Measurements from ENCODE around the gene RGS12.

The RGS12 gene

GRCh38 chr4:3292571-3293400 is at the start of gene RGS12:
TSS of gene RGS12 (plus strand) at chr4:3293021. CDS start at chr4:3316171, 23,150 bp downstream.
- FAIRE-seq (peak; percentile 83), DNase-seq (ENCODE audit: insufficient read length, low spot score) (peak; percentile 99)

DNA sequence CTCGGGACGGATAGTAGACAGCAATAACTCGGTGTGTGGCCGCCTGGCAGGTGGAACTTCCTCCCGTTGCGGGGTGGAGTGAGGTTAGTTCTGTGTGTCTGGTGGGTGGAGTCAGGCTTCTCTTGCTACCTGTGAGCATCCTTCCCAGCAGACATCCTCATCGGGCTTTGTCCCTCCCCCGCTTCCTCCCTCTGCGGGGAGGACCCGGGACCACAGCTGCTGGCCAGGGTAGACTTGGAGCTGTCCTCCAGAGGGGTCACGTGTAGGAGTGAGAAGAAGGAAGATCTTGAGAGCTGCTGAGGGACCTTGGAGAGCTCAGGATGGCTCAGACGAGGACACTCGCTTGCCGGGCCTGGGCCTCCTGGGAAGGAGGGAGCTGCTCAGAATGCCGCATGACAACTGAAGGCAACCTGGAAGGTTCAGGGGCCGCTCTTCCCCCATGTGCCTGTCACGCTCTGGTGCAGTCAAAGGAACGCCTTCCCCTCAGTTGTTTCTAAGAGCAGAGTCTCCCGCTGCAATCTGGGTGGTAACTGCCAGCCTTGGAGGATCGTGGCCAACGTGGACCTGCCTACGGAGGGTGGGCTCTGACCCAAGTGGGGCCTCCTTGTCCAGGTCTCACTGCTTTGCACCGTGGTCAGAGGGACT is 49.6 kb upstream of the RGS12 start:
- DNase-seq (ENCODE audit: insufficient read length, low spot score) (no peak), FAIRE-seq (no peak)

GRCh38 chr4:3244002-3244401 is 48.8 kb upstream of the RGS12 start:
- no peak for FAIRE-seq
- no peak for DNase-seq (ENCODE audit: insufficient read length, low spot score)

GRCh38 chr4:3244747-3245146 is 48.1 kb upstream of the RGS12 start:
- no peak for FAIRE-seq
- DNase-seq (ENCODE audit: insufficient read length, low spot score), result no peak

- FAIRE-seq (no peak), DNase-seq (ENCODE audit: insufficient read length, low spot score) (no peak)
These were observed 47.1 kb upstream of the RGS12 start for GRCh38 chr4:3245676-3246075.

- FAIRE-seq (no peak), DNase-seq (ENCODE audit: insufficient read length, low spot score) (no peak)
These were observed 46.1 kb upstream of the RGS12 start for GRCh38 chr4:3246458-3247398.

DNA sequence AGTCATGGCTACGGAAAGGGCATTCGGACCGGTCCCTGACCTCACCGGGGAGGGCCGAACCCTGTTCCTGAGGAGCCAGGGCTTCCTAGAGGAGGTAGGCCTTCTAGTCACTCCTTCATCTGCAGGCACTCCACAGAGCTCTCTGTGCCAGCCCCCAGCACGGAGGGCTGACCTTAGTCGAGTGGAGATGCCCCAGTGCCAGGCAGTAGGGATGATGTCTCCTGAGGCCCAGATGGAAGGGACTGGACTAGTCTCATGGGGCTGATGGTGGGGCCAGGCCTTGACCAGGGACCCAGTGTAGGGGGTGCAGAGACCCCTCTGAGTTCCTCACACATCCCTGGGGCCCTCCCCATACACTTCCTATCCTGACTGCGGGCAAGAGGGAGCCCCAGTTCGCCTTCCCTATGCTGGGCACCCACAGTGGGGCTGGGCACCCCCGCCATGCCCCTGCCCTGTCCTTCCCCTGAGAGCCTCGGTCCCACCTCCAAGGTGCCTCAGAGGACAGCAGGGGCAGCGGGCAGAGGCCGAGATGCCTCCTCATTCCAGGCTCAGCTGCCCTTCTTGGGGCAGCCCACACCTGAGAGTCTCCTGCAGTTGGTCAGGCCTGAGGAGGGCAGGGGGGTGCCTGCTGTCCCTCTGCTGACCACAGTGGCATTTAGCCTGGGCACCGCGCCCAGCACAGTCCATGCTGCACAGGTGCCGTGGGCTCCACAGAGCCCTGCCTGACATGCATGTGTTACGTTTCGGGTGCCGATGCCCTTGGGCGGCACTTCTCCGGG is 45.2 kb upstream of the RGS12 start:
- FAIRE-seq (no peak), DNase-seq (ENCODE audit: insufficient read length, low spot score) (no peak)

GRCh38 chr4:3248178-3248480 is 44.7 kb upstream of the RGS12 start:
- DNase-seq (ENCODE audit: insufficient read length, low spot score) (no peak), FAIRE-seq (no peak)

GRCh38 chr4:3248811-3249661 is 43.8 kb upstream of the RGS12 start, which contains the start of gene MSANTD1:
TSS of gene MSANTD1 (plus strand) at chr4:3249159. CDS start at chr4:3249223, 64 bp downstream.
- no peak for DNase-seq (ENCODE audit: insufficient read length, low spot score)
- FAIRE-seq, result no peak

- no peak for FAIRE-seq
- no peak for DNase-seq (ENCODE audit: insufficient read length, low spot score)
These were observed 42.9 kb upstream of the RGS12 start for GRCh38 chr4:3249711-3250437.

GRCh38 chr4:3250438-3250955 is 42.3 kb upstream of the RGS12 start:
- DNase-seq (ENCODE audit: insufficient read length, low spot score), result no peak
- no peak for FAIRE-seq

- FAIRE-seq, result no peak
- DNase-seq (ENCODE audit: insufficient read length, low spot score), result no peak
These were observed 41.7 kb upstream of the RGS12 start for GRCh38 chr4:3250956-3251690.

- DNase-seq (ENCODE audit: insufficient read length, low spot score) (no peak), FAIRE-seq (no peak)
These were observed 40.9 kb upstream of the RGS12 start for GRCh38 chr4:3251691-3252479.

GRCh38 chr4:3252480-3252828 is 40.4 kb upstream of the RGS12 start:
- FAIRE-seq (no peak), DNase-seq (ENCODE audit: insufficient read length, low spot score) (no peak)

GRCh38 chr4:3252831-3253641 is 39.8 kb upstream of the RGS12 start:
- DNase-seq (ENCODE audit: insufficient read length, low spot score) (no peak), FAIRE-seq (no peak)

GRCh38 chr4:3253808-3254207 is 39.0 kb upstream of the RGS12 start:
- DNase-seq (ENCODE audit: insufficient read length, low spot score) (no peak), FAIRE-seq (no peak)

All from HTR-8/SVneo (cell line).